Sigmoid colon (tissue), 4 donors: ENCODE results near the gene ST13.

Experiments
- CTCF ChIP-seq, 4 experiments: fragments of 450-650 bp in 3 of 4; fragments of 200-600 bp in 1 of 4; IDR thresholded peaks; one replicate each; pipeline ENCODE4 v1.5.1; 2016 to 2019; ENCODE audit warnings: antibody characterized with exemption in 4 of 4, mild to moderate bottlenecking in 3 of 4, moderate library complexity in 2 of 4
- EP300 ChIP-seq, 4 donors: sonication (generic); formaldehyde crosslinking; IDR thresholded peaks; one replicate each; pipeline ENCODE4 v1.6.1; 2017; ENCODE audit warnings: antibody characterized with exemption in 4 of 4

GRCh38 chr22:40797427-40797826, 59.0 kb downstream of the ST13 start:
- TF ChIP-seq EP300 (IDR thresholded peaks at IDR 0.05) = no peak
- no peak for TF ChIP-seq CTCF (IDR thresholded peaks at IDR 0.05)
